Heart right ventricle (tissue), 16 donors: ENCODE data around the gene FGFRL1. TPM values are rescaled to one million over a fixed set of nuclear protein-coding genes. Genes with fewer than 3 reads are reported as not detected.

Experiments used
- ATAC-seq, 8 donors: fragments of 200-7000 bp; cut with Tn5 transposase; one replicate each; pipeline ENCODE4 v1.9.1; 2020; ENCODE audit warnings: mild to moderate bottlenecking in 8 of 8, moderate library complexity in 8 of 8, moderate number of reproducible peaks in 1 of 8
- DNase-seq, 2 donors: peaks; one replicate each; pipeline ENCODE4 v3.0.0-alpha.2; 2020
- H3K27ac ChIP-seq, 10 donors: fragments of 200-600 bp; sonication (generic) in 2 of 10; one replicate each; pipeline versions ENCODE4 v1.5.0 to v1.8.0; 2020 to 2022; ENCODE audit warnings: mild to moderate bottlenecking in 3 of 10
- H3K27me3 ChIP-seq, 7 donors: fragments of 200-600 bp; one replicate each; pipeline ENCODE4 v1.8.0; 2021 to 2022; ENCODE audit warnings: mild to moderate bottlenecking in 2 of 7
- H3K36me3 ChIP-seq, 9 donors: fragments of 200-600 bp; sonication (generic) in 1 of 9; one replicate each; pipeline versions ENCODE4 v1.5.0 to v1.8.0; 2020 to 2022; ENCODE audit warnings: mild to moderate bottlenecking in 2 of 9
- H3K4me1 ChIP-seq, 9 donors: fragments of 200-600 bp; sonication (generic) in 1 of 9; one replicate each; pipeline versions ENCODE4 v1.5.0 to v1.8.0; 2020 to 2022; ENCODE audit warnings: mild to moderate bottlenecking in 4 of 9
- H3K4me3 ChIP-seq, 10 donors: fragments of 200-600 bp; sonication (generic) in 2 of 10; one replicate each; pipeline versions ENCODE4 v1.5.0 to v1.8.0; 2020 to 2022; ENCODE audit warnings: mild to moderate bottlenecking in 7 of 10, moderate library complexity in 2 of 10
- H3K9me3 ChIP-seq, 11 donors: fragments of 200-600 bp in 10 of 11; sonication (generic) in 2 of 11; one replicate each; pipeline versions ENCODE4 v1.5.0 to v1.8.0; 2013 to 2022; ENCODE audit warnings: mild to moderate bottlenecking in 2 of 11, control low read depth in 1 of 11, moderate library complexity in 1 of 11
- CTCF ChIP-seq, 9 donors: fragments of 200-600 bp; sonication (generic) in 2 of 9; IDR thresholded peaks; one replicate each; pipeline versions ENCODE4 v1.5.0 to v1.8.0; 2021 to 2022; ENCODE audit warnings: antibody characterized with exemption in 9 of 9, mild to moderate bottlenecking in 5 of 9, moderate library complexity in 1 of 9
- WGBS, 2 donors: extraction: QIAGEN DNeasy Blood & Tissue Kit; methylation state at CpG; one replicate each; pipeline ENCODE4 v1.1.7; 2013; ENCODE audit warnings: inconsistent platforms in 1 of 2; 5-methylcytosine and 5-hydroxymethylcytosine counted together
- intact Hi-C, 10 donors: fragments of 100-400 bp; cut with DNase I; formaldehyde crosslinking; loops; one replicate each; pipeline versions ENCODE4 v1.11.1 to v1.14.2; 2022
- long read RNA-seq, 3 donors: library from polyadenylated mRNA; unstranded; transcript quantifications; one replicate each; pipeline ENCODE4 v2.0.0, GENCODE V29; 2020 to 2021
- polyA plus RNA-seq, 2 donors: library from polyadenylated mRNA; stranded (reverse); fragments of 200-250 nt; gene quantifications; one replicate each; pipeline ENCODE4 v1.2.3, GENCODE V29; 2013
- total RNA-seq, 10 donors: library from RNA; stranded (reverse); fragmentation: NEBNext Ultra II Directional in 3 of 10; extraction: Animal tissue kit (Norgen Biotek cat#: 25700) in 3 of 10; gene quantifications; one replicate each; pipeline versions ENCODE4 v1.2.1 to v1.2.4, GENCODE V29; 2021 to 2023
- donor health status: Arrhythmogenic right ventricular cardiomyopathy.
- donor health status: ischemic (EF 13 %, LVEDD 7.1; RV severe dilation, severe dysfunction).
- donor health status: healthy with polysubstance abuse.
- donor health status: DM: no; HTN: yes; CAD: no.
- donor health status: DM: no; HTN: no; CAD: no.
- donor health status: ischemic (EF 25% LVEDD 6.9; RV normal size, moderate dysfunction).
- donor health status: ischemic (EF 25% LVEDD 5.7; RV mildly dilated, moderate dysfunction).
- donor health status: healthy.
- donor health status: DM: yes; HTN: yes; CAD: no.
- donor health status: Ischemic cardiomyopathy.
- donor health status: ischemic (EF 35%, LVEDD 5.7; RV mildly dilated, moderate dysfunction).
- donor health status: nonischemic (EF 11% LVEDD 7.7; RV severe dilation, severe dysfunction).
- donor health status: DM: yes; HTN: yes; CAD: no.
- donor health status: PGD.
- donor health status: ischemic (EF 29% LVEDD 5.4; RV normal size, mild dysfunction).
- donor health status: nonischemic (EF 23%, LVEDD 6.1; RV moderate dilation, normal function).

The FGFRL1 gene
- total RNA-seq: 10 to 100 TPM; 22.0 to 36.6 (median 28.1) TPM
- 10 to 100 TPM; 17.1 to 24.3 TPM for polyA plus RNA-seq
- long read RNA-seq, donor 1, partial matches to known transcripts: 2 of 16 reads
- long read RNA-seq, donor 1, other reads (novel, unspliced or antisense): 13 of 16 reads
- long read RNA-seq, donor 2, partial matches to known transcripts: 17 of 21 reads
- long read RNA-seq, donor 2, other reads (novel, unspliced or antisense): 1 of 21 reads
- long read RNA-seq, donor 3, partial matches to known transcripts: 12 of 12 reads
- long read RNA-seq, donor 3, other reads (novel, unspliced or antisense): 0 of 12 reads

DNA sequence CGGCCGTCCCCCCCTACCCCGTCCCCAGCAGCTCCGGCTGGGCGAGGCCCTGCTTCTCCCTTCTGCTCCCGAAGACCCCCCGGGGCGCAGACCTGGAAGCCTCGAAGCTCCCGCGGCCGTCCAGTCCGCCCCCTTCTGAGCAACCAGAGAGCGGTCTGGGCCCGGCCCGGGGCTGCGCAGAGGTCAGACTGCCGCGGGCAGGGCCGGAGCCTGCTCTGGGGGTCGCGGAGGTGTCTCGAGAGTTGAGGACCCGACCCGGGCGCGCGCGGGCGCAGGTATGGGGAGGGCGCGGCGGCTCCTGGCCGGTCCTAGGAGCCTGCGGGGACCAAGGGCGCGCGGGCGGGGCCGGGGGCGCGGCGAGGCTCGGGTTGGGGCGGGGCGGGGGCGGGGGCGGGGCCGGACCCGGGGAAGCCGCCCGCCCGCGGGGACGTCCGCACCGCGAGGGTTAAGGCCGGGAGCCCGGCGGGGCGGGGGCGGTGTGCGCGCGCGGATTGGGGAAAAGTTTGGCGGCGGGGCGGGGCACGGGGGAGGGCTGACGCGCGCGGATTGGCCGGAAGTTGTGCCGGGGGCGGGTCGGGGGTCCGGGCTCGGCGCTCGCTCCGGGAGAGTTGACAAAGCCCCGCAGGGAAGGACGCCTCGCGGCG lies at the start of gene FGFRL1:
Gene FGFRL1 (plus strand): TSS at position 605 of the 644 bp plus-strand sequence. CDS start 860 bp downstream, outside the sequence.
- peak within 1 kb of the TSS; percentile 10 to 80 (median 58) for H3K4me3 ChIP-seq
- peak within 1 kb of the TSS in 7 of 10 donors; percentile 9 to 65 (median 41) for H3K27ac ChIP-seq
- DNase-seq (peak; percentile 93 to 95), ATAC-seq (peak; percentile 56 to 81 (median 78))
- H3K36me3 ChIP-seq: no peaks in the 10 kb centered on the region
- 0% methylated on average over 33 to 87 of the region's 89 CpGs for WGBS, 2 donors
- H3K4me1 ChIP-seq: peaks cover 14 to 36% (median 26%) of the 10 kb centered on the region in 9 donors
- TF ChIP-seq CTCF (IDR thresholded peaks at IDR 0.05): no peak
- H3K27me3 ChIP-seq: peaks cover 0 to 40% (median 26%) of the 10 kb centered on the region in 7 donors
- intact Hi-C loops: no loop called here
- no peaks in the 10 kb centered on the region for H3K9me3 ChIP-seq

GRCh38 chr4:962231-963208 lies 48.9 kb upstream of the FGFRL1 start:
- Histone ChIP-seq H3K4me3 (no peak overlapping the region), H3K9me3 (no peaks in the 10 kb centered on the region), H3K27ac (no peak overlapping the region), H3K36me3 (peaks cover 0 to 86% (median 19%) of the 10 kb centered on the region in 9 donors), H3K4me1 (peaks cover 0 to 2% (median 0%) of the 10 kb centered on the region in 9 donors), H3K27me3 (no peaks in the 10 kb centered on the region)
- ATAC-seq (no peak), DNase-seq (peak in 1 of 2 donors; percentile 14)
- intact Hi-C loops: no loop called here
- TF ChIP-seq CTCF (IDR thresholded peaks at IDR 0.05): no peak
- 92 to 94% methylated on average over 54 of the region's 54 CpGs for WGBS, 2 donors

DNA sequence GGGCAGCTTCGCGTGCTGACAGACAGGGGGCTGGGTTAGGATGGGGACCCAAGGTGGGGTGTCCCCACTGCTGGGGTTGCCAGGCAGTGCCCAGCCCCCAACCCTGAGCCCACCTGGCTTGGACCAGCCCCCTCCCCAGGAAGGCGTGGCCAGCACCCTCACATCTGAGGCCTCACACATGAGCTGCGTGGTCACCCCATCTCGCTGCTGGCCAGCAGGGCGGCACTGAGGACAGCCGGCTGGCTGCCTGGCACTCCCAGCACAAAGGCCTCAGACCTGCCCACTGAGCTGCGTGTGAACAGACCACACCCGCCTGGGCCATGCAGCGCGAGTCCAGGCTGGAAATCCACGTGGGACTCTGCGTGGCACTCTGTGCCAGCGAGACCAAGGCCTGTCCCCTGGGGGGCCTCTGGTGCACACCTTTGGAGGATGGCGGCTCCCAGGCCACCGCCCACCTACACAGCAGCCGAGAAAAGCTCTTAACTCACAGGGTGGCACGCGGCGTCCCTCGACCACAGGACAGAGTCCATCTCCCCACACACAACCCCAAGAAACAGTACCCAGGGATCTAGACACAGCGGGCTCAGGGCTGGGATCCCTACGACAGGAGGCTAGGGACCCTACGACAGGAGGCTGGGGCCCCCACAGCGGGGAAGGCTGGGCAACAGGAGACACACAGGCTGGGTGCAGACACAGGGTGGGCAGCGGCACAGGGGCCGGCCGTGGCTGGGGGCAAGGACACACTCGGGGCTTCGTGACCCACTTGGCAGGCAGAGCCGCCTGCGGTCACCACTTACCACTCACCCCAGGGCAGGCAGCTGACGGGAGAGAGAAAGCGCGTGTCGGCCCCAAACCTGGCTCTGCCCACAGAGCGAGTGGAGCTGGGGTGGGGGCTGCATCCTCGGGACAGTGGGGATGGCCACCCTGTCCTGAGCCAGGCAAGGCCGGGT lies 47.9 kb upstream of the FGFRL1 start:
- no peak for TF ChIP-seq CTCF (IDR thresholded peaks at IDR 0.05)
- H3K27ac ChIP-seq: no peak overlapping the region
- peaks cover 0 to 9% (median 0%) of the 10 kb centered on the region in 9 donors for H3K4me1 ChIP-seq
- ATAC-seq (no peak), DNase-seq (peak in 1 of 2 donors; percentile 13)
- no peak overlapping the region for H3K4me3 ChIP-seq
- intact Hi-C loops: no loop called here
- peaks cover 0 to 76% (median 17%) of the 10 kb centered on the region in 9 donors for H3K36me3 ChIP-seq
- H3K27me3 ChIP-seq: peaks cover 0 to 5% (median 0%) of the 10 kb centered on the region in 7 donors
- no peaks in the 10 kb centered on the region for H3K9me3 ChIP-seq
- WGBS, 2 donors: 96% methylated on average over 38 to 39 of the region's 39 CpGs
